CD4-positive, alpha-beta T cell treated with Interleukin-17A for 1 hour (primary cell): ENCODE measurements around the gene CHRNB4.

Experiments
- DNase-seq: peaks from one replicate; pipeline ENCODE4 v3.0.0-alpha.2; 2020

Gene CHRNB4

GRCh38 chr15:78630886-78631633 lies 9.9 kb downstream of the CHRNB4 start:
- DNase-seq = no peak

- DNase-seq = no peak
Observed at GRCh38 chr15:78629716-78630065, 11.3 kb downstream of the CHRNB4 start.

GRCh38 chr15:78629031-78629715 lies 11.8 kb downstream of the CHRNB4 start:
- no peak for DNase-seq

- DNase-seq = no peak
Observed at GRCh38 chr15:78628227-78628626, 12.8 kb downstream of the CHRNB4 start.

- no peak for DNase-seq
Observed at GRCh38 chr15:78627348-78627747, 13.7 kb downstream of the CHRNB4 start.

GRCh38 chr15:78626381-78626995 lies 14.5 kb downstream of the CHRNB4 start:
- DNase-seq = no peak

GRCh38 chr15:78625606-78626280 lies 15.3 kb downstream of the CHRNB4 start:
- no peak for DNase-seq

GRCh38 chr15:78624651-78625590 lies 16.1 kb downstream of the CHRNB4 start:
- DNase-seq = no peak

- DNase-seq = no peak
Observed at GRCh38 chr15:78623786-78624497, 17.1 kb downstream of the CHRNB4 start.

GRCh38 chr15:78621810-78622402 lies 19.1 kb downstream of the CHRNB4 start:
- no peak for DNase-seq

GRCh38 chr15:78620527-78621421 lies 20.2 kb downstream of the CHRNB4 start, which contains the start of gene CHRNA3:
Gene CHRNA3 (minus strand): TSS chr15:78620996. CDS start chr15:78620794, 202 bp downstream.
- DNase-seq = no peak

GRCh38 chr15:78620021-78620526 lies 20.9 kb downstream of the CHRNB4 start:
- DNase-seq = no peak

GRCh38 chr15:78619022-78619950 lies 21.7 kb downstream of the CHRNB4 start:
- no peak for DNase-seq

- peak; percentile 76 for DNase-seq
Observed at GRCh38 chr15:78618490-78618934, 22.5 kb downstream of the CHRNB4 start.

- DNase-seq = no peak
Observed at GRCh38 chr15:78618064-78618463, 22.9 kb downstream of the CHRNB4 start.

GRCh38 chr15:78617516-78617915 lies 23.5 kb downstream of the CHRNB4 start:
- DNase-seq = no peak

- DNase-seq = no peak
Observed at GRCh38 chr15:78617076-78617475, 23.9 kb downstream of the CHRNB4 start.

- DNase-seq = no peak
Observed at GRCh38 chr15:78616506-78616905, 24.5 kb downstream of the CHRNB4 start.
